Colonic mucosa (tissue), 4 donors: Measurements from ENCODE around the gene ATXN7. TPM values are rescaled to one million over a fixed set of nuclear protein-coding genes. Genes with fewer than 3 reads are reported as not detected.

Experiments
- DNase-seq: peaks from one replicate; pipeline ENCODE4 v3.0.0-alpha.2; 2020
- H3K27ac ChIP-seq: fragments of 200-600 bp; one replicate; pipeline ENCODE4 v1.8.0; 2021
- H3K27me3 ChIP-seq: fragments of 200-600 bp; one replicate; pipeline ENCODE4 v1.8.0; 2021
- H3K36me3 ChIP-seq: fragments of 200-600 bp; one replicate; pipeline ENCODE4 v1.8.0; 2021
- H3K4me1 ChIP-seq: fragments of 200-600 bp; one replicate; pipeline ENCODE4 v1.8.0; 2021; ENCODE audit warnings: mild to moderate bottlenecking
- H3K4me3 ChIP-seq: fragments of 200-600 bp; one replicate; pipeline ENCODE4 v1.8.0; 2021
- H3K9ac ChIP-seq, 2 donors: one replicate each; pipeline ENCODE4 v1.7.0; 2013; ENCODE audit warnings: control low read depth in 2 of 2, low read depth in 2 of 2, low read length in 2 of 2
- H3K9me3 ChIP-seq: fragments of 200-600 bp; one replicate; pipeline ENCODE4 v1.8.0; 2021
- CTCF ChIP-seq: fragments of 200-600 bp; IDR thresholded peaks from one replicate; pipeline ENCODE4 v1.8.0; 2022; ENCODE audit warnings: antibody characterized with exemption, mild to moderate bottlenecking
- intact Hi-C: fragments of 100-400 bp; cut with DNase I; formaldehyde crosslinking; loops from one replicate; pipeline ENCODE4 v1.14.1; 2022
- total RNA-seq, 2 donors: library from RNA; stranded (reverse); fragmentation: NEBNext Ultra II Directional in 1 of 2; extraction: Animal tissue kit (Norgen Biotek cat#: 25700) in 1 of 2; gene quantifications; one replicate each; pipeline ENCODE4 v1.2.1, GENCODE V29; 2021
- donor health status: healthy.
- donor health status: DM: no; HTN: no; CAD: no.
- donor health status: DM: no; HTN: no; CAD: no.

The ATXN7 gene
- total RNA-seq, 2 donors from 2014 or later, result 22.9 to 31.6 TPM

DNA sequence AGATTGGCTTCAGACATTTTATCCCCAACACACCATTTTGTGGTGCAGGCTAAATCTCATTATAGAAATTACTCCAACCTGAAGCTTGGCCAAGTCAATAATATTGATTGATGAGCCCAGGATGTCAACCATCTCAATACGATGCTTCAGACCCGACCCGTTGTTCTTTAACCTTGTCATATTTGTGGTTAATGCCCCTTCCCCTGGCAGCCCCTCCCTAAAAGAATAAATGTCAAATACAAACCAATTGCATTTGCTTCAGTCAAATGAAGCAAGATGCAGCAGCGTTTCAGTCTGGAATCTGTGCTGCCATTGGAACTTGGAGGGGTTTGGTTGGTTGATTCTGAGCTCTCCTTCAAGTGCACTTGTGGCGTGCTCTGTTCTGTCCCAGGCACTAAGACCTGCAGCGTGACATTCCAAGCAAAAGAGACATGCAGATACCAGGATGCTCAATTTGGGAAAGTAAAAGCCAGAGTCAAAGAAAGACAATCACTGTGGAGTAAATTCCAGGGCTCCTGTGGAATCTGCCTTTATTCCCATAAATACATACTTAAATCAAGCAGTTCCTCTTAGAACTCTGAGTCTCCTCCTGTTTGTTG lies 183.4 kb downstream of the ATXN7 start:
- Histone ChIP-seq H3K4me3 (no peak overlapping the region), H3K27me3 (no peaks in the 10 kb centered on the region), H3K9me3 (no peaks in the 10 kb centered on the region), H3K36me3 (no peaks in the 10 kb centered on the region), H3K4me1 (no peaks in the 10 kb centered on the region), H3K27ac (no peak overlapping the region), H3K9ac (no peak overlapping the region)
- TF ChIP-seq CTCF, result no peak
- intact Hi-C loops, result no loop called here
- DNase-seq, result no peak

- no peaks in the 10 kb centered on the region for H3K4me1 ChIP-seq
- no peak overlapping the region for H3K4me3 ChIP-seq
- H3K9ac ChIP-seq, result no peak overlapping the region
- no peak for TF ChIP-seq CTCF
- no peaks in the 10 kb centered on the region for H3K9me3 ChIP-seq
- no peaks in the 10 kb centered on the region for H3K27me3 ChIP-seq
- intact Hi-C loops, result no loop called here
- no peak overlapping the region for H3K27ac ChIP-seq
- no peaks in the 10 kb centered on the region for H3K36me3 ChIP-seq
- DNase-seq, result no peak
These were observed 184.1 kb downstream of the ATXN7 start for GRCh38 chr3:64047787-64048186.

DNA sequence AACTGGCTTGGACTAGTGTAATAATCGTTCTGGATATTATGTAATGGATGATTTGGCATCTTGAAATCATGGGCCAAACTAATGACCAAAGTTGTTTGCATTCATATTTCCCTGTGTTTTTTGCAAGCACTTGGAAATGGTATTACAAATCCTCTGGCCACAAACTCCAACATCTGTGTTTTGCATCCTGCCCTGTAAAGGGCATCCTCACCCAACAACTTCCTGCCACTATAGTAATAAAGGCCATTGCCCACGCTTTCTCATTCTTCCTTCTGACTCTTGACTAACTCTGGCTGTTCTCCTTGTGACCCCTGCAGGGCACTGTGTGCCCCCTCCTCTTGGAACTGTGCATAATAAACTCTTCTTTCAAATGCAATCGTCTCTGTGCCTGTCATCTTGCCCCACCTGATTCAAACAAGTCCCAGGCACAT lies 185.0 kb downstream of the ATXN7 start:
- intact Hi-C loops, result no loop called here
- DNase-seq, result no peak
- Histone ChIP-seq H3K9ac (no peak overlapping the region), H3K4me3 (no peak overlapping the region), H3K36me3 (no peaks in the 10 kb centered on the region), H3K27me3 (no peaks in the 10 kb centered on the region), H3K4me1 (no peaks in the 10 kb centered on the region), H3K27ac (no peak overlapping the region), H3K9me3 (no peaks in the 10 kb centered on the region)
- TF ChIP-seq CTCF, result no peak

DNA sequence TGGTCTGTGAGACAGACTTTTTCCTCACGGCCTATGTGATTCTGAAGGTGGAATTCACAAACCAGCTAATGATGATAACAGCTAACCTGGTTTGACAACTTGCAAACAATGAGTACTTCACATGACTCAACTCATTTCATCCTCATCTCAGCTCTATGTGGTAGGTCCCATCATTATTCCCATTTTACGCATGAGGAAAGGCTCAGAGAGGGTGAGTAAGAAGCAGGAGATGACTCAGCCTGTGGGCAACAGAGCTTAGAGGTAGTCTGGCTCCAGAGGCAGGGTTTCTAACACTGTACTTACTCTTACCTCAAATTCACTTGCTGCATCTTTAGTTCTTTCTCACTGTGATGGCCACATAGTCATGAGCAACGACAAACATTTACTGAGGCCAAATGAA lies 185.5 kb downstream of the ATXN7 start:
- H3K27me3 ChIP-seq, result no peaks in the 10 kb centered on the region
- DNase-seq, result no peak
- no peaks in the 10 kb centered on the region for H3K36me3 ChIP-seq
- no peak overlapping the region for H3K9ac ChIP-seq
- no peaks in the 10 kb centered on the region for H3K4me1 ChIP-seq
- TF ChIP-seq CTCF, result no peak
- intact Hi-C loops, result no loop called here
- H3K4me3 ChIP-seq, result no peak overlapping the region
- no peak overlapping the region for H3K27ac ChIP-seq
- H3K9me3 ChIP-seq, result no peaks in the 10 kb centered on the region

- intact Hi-C loops, result no loop called here
- H3K4me3 ChIP-seq, result no peak overlapping the region
- H3K9ac ChIP-seq, result no peak overlapping the region
- H3K27ac ChIP-seq, result no peak overlapping the region
- H3K9me3 ChIP-seq, result no peaks in the 10 kb centered on the region
- TF ChIP-seq CTCF, result no peak
- H3K4me1 ChIP-seq, result no peaks in the 10 kb centered on the region
- no peak for DNase-seq
- H3K36me3 ChIP-seq, result no peaks in the 10 kb centered on the region
- no peaks in the 10 kb centered on the region for H3K27me3 ChIP-seq
These were observed 186.2 kb downstream of the ATXN7 start for GRCh38 chr3:64049832-64050231.

Other genes with a start within 250 kb of the ATXN7 start
- under 1 TPM in 1 of 2 donors, not detected in 1; 0.27 TPM for gene SNTN, start 211.2 kb upstream of the ATXN7 start, total RNA-seq
- gene C3orf49, start 44.6 kb upstream of the ATXN7 start, total RNA-seq, result not detected
- 10 to 100 TPM; 61.9 to 76.6 TPM for gene THOC7, start 62 bp upstream of the ATXN7 start, total RNA-seq
- gene SCAANT1, start 48.5 kb downstream of the ATXN7 start, total RNA-seq, result not detected
- gene PSMD6, start 159.6 kb downstream of the ATXN7 start, total RNA-seq, result 10 to 100 TPM; 50.3 to 75.8 TPM